ENCODE measurements around the gene PCNX3.

PCNX3 gene

DNA sequence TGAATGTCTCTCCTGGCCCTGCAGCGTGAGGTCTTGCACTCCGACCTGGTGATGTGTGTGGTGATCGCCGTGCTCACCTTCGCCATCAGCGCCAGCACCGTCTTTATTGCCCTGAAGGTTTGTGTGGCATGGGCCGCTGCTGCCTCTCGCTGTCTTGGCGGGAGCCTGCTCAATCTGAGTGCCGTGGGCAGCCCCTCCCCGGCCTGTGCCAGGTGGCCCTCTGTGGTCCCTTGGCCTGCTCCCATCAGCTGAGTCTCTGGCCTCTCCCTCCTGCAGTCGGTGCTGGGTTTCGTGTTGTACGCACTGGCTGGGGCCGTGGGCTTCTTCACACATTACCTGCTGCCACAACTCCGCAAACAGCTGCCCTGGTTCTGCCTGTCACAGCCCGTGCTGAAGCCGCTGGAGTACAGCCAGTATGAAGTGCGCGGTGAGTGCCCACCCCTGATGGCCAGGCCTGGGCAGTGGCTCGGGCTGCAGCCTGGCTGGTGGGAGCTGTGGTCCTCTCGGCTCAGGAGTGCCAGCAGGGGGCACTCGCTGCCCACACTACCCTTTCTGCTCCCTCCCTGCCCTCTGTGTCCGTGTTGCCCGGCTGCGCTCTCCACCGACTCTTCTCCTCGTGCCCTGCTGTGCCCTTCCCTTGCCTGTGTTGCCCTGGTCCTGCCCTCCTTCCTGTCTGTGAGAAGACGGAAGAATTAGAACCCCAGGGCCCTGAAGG is 10.2 kb downstream of the PCNX3 start:
- H3K4me3 ChIP-seq (ENCODE audit: low read length) = no peak overlapping the region
- no peaks in the 10 kb centered on the region for H3K9me3 ChIP-seq (ENCODE audit: control insufficient read depth, low read length)
- peaks cover 92% of the 10 kb centered on the region for H3K36me3 ChIP-seq (ENCODE audit: control insufficient read depth, insufficient read depth, low read length, severe bottlenecking)
- no peaks in the 10 kb centered on the region for H3K4me1 ChIP-seq (ENCODE audit: control insufficient read depth, insufficient read depth, low read length)
- peak; percentile 32 for DNase-seq (ENCODE audit: low read depth)
- H3K9ac ChIP-seq (ENCODE audit: low read length) = no peak overlapping the region
- no peaks in the 10 kb centered on the region for H3K27me3 ChIP-seq (replicated peaks; ENCODE audit: control insufficient read depth, insufficient read depth, low read length)

- no peak for DNase-seq (ENCODE audit: low read depth)
- no peaks in the 10 kb centered on the region for H3K9me3 ChIP-seq (ENCODE audit: control insufficient read depth, low read length)
- no peak overlapping the region for H3K4me3 ChIP-seq (ENCODE audit: low read length)
- no peak overlapping the region for H3K9ac ChIP-seq (ENCODE audit: low read length)
- H3K4me1 ChIP-seq (ENCODE audit: control insufficient read depth, insufficient read depth, low read length) = no peaks in the 10 kb centered on the region
- peaks cover 89% of the 10 kb centered on the region for H3K36me3 ChIP-seq (ENCODE audit: control insufficient read depth, insufficient read depth, low read length, severe bottlenecking)
- no peaks in the 10 kb centered on the region for H3K27me3 ChIP-seq (replicated peaks; ENCODE audit: control insufficient read depth, insufficient read depth, low read length)
Measured at GRCh38 chr11:65627202-65627601, 11.6 kb downstream of the PCNX3 start.

DNA sequence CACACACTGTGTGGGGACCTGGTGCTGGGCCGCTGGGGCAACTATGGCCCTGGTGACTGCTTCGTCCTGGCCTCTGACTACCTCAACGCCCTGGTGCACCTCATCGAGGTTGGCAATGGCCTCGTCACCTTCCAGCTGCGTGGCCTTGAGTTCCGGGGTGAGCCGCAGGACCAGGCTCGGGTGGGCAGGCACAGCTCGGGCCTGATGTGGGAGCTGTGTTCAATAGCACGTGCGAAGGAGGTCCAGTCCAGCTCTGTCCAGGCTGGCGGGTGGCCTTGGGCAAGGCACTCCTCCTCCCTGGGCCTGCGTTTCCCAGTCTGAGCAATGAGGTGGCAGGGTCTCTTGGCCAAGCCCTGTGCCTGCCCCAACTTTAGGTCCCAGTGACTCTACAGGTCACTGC is 14.0 kb downstream of the PCNX3 start:
- no peak for DNase-seq (ENCODE audit: low read depth)
- no peaks in the 10 kb centered on the region for H3K27me3 ChIP-seq (replicated peaks; ENCODE audit: control insufficient read depth, insufficient read depth, low read length)
- no peak overlapping the region for H3K9ac ChIP-seq (ENCODE audit: low read length)
- peaks cover 76% of the 10 kb centered on the region for H3K36me3 ChIP-seq (ENCODE audit: control insufficient read depth, insufficient read depth, low read length, severe bottlenecking)
- H3K9me3 ChIP-seq (ENCODE audit: control insufficient read depth, low read length) = no peaks in the 10 kb centered on the region
- H3K4me3 ChIP-seq (ENCODE audit: low read length) = no peak overlapping the region
- H3K4me1 ChIP-seq (ENCODE audit: control insufficient read depth, insufficient read depth, low read length) = no peaks in the 10 kb centered on the region

DNA sequence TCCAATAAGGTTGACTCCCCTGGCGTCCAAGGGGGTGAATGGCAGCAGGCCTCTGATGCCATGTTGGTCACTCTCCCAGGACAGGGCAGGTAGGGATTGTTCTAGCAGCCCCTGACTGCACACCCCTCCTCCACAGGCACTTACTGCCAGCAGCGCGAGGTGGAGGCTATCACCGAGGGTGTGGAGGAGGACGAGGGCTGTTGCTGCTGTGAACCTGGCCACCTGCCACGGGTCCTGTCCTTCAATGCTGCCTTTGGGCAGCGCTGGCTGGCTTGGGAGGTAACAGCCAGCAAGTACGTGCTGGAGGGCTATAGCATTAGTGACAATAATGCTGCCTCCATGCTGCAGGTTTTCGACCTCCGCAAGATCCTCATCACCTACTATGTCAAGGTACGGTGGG is 14.6 kb downstream of the PCNX3 start:
- no peaks in the 10 kb centered on the region for H3K4me1 ChIP-seq (ENCODE audit: control insufficient read depth, insufficient read depth, low read length)
- H3K9me3 ChIP-seq (ENCODE audit: control insufficient read depth, low read length) = no peaks in the 10 kb centered on the region
- H3K9ac ChIP-seq (ENCODE audit: low read length) = no peak overlapping the region
- H3K4me3 ChIP-seq (ENCODE audit: low read length) = no peak overlapping the region
- DNase-seq (ENCODE audit: low read depth) = no peak
- no peaks in the 10 kb centered on the region for H3K27me3 ChIP-seq (replicated peaks; ENCODE audit: control insufficient read depth, insufficient read depth, low read length)
- H3K36me3 ChIP-seq (ENCODE audit: control insufficient read depth, insufficient read depth, low read length, severe bottlenecking) = peaks cover 77% of the 10 kb centered on the region

DNA sequence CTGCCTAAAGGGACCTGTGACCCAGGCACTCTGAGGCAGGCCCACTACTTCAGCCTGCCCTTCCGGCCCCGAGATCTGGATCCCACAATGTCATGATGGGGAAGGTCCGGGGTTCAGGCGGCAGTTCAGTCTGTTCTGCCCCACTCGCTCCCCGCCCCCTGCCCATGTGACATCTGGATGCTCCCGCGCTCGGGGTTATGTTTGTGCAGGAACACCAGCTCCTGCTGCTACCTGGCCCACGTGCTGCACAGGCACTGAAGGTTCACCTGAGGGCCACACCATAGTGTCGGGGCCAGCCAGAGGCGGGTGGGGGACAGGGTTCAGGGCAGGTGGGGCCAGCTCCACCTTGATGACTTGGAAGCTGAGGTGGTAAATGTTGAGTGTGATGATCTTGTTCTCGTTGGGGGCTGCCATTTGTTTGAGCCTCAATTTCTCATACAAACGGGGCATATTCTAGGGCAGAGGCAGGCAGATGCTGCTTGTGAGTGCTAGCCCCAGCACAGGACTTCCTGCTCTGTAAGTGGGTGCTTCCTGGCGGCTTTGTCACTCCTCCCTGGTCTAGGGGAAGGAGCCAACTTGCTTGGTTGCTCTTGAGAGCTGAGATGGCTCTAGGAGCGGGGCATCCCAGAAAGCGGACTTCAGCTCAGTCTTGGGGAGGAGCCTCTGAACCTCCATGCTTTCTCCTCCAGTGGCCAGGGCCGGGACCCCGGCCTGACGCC is 18.0 kb downstream of the PCNX3 start:
- no peaks in the 10 kb centered on the region for H3K9me3 ChIP-seq (ENCODE audit: control insufficient read depth, low read length)
- peaks cover 64% of the 10 kb centered on the region for H3K36me3 ChIP-seq (ENCODE audit: control insufficient read depth, insufficient read depth, low read length, severe bottlenecking)
- DNase-seq (ENCODE audit: low read depth) = no peak
- no peak overlapping the region for H3K9ac ChIP-seq (ENCODE audit: low read length)
- no peaks in the 10 kb centered on the region for H3K27me3 ChIP-seq (replicated peaks; ENCODE audit: control insufficient read depth, insufficient read depth, low read length)
- H3K4me3 ChIP-seq (ENCODE audit: low read length) = no peak overlapping the region
- peaks cover 10% of the 10 kb centered on the region for H3K4me1 ChIP-seq (ENCODE audit: control insufficient read depth, insufficient read depth, low read length)

DNA sequence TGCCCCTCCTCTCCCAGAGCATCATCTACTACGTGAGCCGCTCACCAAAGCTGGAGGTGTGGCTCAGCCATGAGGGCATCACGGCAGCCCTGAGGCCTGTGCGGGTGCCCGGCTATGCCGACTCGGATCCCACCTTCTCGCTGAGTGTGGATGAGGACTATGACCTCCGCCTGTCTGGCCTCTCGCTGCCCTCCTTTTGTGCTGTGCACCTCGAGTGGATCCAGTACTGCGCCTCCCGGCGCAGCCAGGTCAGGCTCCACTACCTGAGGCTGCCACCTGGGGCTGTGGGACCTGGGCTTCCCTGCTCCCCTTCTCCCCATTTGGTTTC is 18.5 kb downstream of the PCNX3 start:
- no peaks in the 10 kb centered on the region for H3K9me3 ChIP-seq (ENCODE audit: control insufficient read depth, low read length)
- DNase-seq (ENCODE audit: low read depth) = no peak
- no peaks in the 10 kb centered on the region for H3K27me3 ChIP-seq (replicated peaks; ENCODE audit: control insufficient read depth, insufficient read depth, low read length)
- no peak overlapping the region for H3K9ac ChIP-seq (ENCODE audit: low read length)
- H3K4me3 ChIP-seq (ENCODE audit: low read length) = no peak overlapping the region
- peaks cover 59% of the 10 kb centered on the region for H3K36me3 ChIP-seq (ENCODE audit: control insufficient read depth, insufficient read depth, low read length, severe bottlenecking)
- H3K4me1 ChIP-seq (ENCODE audit: control insufficient read depth, insufficient read depth, low read length) = peaks cover 13% of the 10 kb centered on the region

DNA sequence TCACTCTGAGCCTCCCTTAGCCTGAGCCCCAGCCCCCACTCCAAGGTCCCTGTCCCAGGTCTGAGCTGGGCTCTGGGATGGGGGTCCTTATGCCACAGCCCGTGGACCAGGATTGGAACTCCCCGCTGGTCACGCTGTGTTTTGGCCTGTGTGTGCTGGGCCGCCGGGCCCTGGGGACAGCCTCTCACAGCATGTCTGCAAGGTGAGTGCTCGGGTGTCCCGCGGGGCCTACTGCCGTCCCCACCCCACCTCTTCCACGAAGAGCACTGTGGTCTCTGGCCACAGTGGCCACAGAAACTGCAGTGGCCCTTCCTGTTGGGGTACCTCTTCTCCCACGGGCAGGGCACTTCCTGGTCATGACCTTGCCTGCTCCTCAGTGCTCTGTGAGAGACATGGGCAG is 18.9 kb downstream of the PCNX3 start:
- H3K4me3 ChIP-seq (ENCODE audit: low read length) = no peak overlapping the region
- no peak for DNase-seq (ENCODE audit: low read depth)
- no peaks in the 10 kb centered on the region for H3K9me3 ChIP-seq (ENCODE audit: control insufficient read depth, low read length)
- no peaks in the 10 kb centered on the region for H3K27me3 ChIP-seq (replicated peaks; ENCODE audit: control insufficient read depth, insufficient read depth, low read length)
- H3K4me1 ChIP-seq (ENCODE audit: control insufficient read depth, insufficient read depth, low read length) = peaks cover 13% of the 10 kb centered on the region
- no peak overlapping the region for H3K9ac ChIP-seq (ENCODE audit: low read length)
- H3K36me3 ChIP-seq (ENCODE audit: control insufficient read depth, insufficient read depth, low read length, severe bottlenecking) = peaks cover 55% of the 10 kb centered on the region

DNA sequence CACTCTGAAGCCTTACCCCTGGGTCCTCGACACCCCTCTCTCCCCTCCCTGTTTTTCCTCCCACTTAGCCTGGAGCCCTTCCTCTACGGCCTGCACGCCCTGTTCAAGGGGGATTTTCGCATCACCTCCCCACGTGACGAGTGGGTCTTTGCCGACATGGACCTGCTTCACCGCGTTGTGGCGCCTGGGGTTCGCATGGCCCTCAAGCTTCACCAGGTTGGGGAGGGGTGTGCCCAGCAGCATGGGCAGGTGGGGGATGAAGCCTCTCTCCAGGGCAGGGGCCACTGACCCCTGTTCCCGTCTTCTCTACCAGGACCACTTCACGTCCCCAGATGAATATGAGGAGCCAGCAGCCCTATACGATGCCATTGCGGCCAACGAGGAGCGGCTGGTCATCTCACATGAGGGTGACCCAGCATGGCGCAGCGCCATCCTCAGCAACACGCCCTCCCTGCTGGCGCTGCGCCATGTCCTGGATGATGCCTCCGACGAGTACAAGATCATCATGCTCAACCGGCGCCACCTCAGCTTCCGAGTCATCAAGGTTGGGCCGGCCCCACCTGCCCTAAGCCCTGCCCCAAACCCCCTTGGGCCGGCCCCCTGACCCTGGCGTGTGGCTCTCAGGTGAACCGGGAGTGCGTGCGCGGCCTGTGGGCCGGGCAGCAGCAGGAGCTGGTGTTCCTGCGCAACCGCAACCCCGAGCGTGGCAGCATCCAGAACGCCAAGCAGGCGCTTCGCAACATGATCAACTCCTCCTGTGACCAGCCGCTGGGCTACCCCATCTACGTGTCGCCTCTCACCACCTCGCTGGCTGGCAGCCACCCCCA is 19.5 kb downstream of the PCNX3 start:
- H3K9ac ChIP-seq (ENCODE audit: low read length) = no peak overlapping the region
- DNase-seq (ENCODE audit: low read depth) = no peak
- peaks cover 48% of the 10 kb centered on the region for H3K36me3 ChIP-seq (ENCODE audit: control insufficient read depth, insufficient read depth, low read length, severe bottlenecking)
- H3K9me3 ChIP-seq (ENCODE audit: control insufficient read depth, low read length) = no peaks in the 10 kb centered on the region
- H3K4me1 ChIP-seq (ENCODE audit: control insufficient read depth, insufficient read depth, low read length) = peaks cover 13% of the 10 kb centered on the region
- no peaks in the 10 kb centered on the region for H3K27me3 ChIP-seq (replicated peaks; ENCODE audit: control insufficient read depth, insufficient read depth, low read length)
- H3K4me3 ChIP-seq (ENCODE audit: low read length) = no peak overlapping the region

DNA sequence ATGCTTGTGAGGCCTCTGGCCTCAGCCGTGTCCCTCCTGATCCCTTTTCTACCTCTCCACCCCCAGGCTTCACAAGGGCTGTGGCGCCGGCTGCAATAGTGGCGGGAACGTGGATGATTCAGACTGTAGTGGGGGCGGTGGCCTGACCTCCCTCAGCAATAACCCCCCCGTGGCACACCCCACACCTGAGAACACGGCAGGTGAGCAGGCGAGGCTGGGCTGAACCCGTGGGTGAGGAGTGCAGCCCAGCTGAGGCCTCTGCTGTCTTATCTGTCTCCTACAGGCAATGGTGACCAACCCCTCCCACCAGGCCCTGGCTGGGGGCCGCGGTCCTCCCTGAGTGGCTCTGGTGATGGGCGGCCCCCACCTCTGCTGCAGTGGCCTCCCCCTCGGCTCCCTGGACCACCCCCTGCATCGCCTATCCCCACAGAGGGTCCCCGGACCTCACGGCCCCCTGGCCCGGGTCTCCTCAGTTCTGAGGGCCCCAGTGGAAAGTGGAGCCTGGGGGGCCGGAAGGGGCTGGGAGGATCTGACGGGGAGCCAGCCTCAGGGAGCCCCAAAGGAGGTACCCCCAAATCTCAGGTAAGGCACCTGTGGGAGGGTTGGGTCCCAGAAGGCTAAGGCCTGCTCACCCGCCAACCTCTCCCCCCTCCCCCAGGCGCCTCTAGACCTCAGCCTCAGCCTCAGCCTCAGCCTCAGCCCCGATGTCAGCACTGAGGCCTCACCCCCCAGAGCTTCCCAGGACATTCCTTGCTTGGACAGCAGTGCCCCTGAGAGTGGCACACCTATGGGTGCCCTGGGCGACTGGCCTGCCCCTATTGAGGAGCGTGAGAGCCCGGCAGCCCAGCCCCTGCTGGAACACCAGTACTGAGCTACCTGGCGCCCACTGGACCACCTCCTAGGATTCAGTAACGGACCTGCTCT is 20.8 kb downstream of the PCNX3 start:
- Histone ChIP-seq H3K4me3 (ENCODE audit: low read length) (no peak overlapping the region), H3K4me1 (ENCODE audit: control insufficient read depth, insufficient read depth, low read length) (peaks cover 13% of the 10 kb centered on the region), H3K27me3 (replicated peaks; ENCODE audit: control insufficient read depth, insufficient read depth, low read length) (no peaks in the 10 kb centered on the region), H3K36me3 (ENCODE audit: control insufficient read depth, insufficient read depth, low read length, severe bottlenecking) (peaks cover 37% of the 10 kb centered on the region), H3K9ac (ENCODE audit: low read length) (no peak overlapping the region), H3K9me3 (ENCODE audit: control insufficient read depth, low read length) (no peaks in the 10 kb centered on the region)
- DNase-seq (ENCODE audit: low read depth) = no peak

- H3K9ac ChIP-seq (ENCODE audit: low read length) = peak overlapping the region; percentile 29
- no peaks in the 10 kb centered on the region for H3K27me3 ChIP-seq (replicated peaks; ENCODE audit: control insufficient read depth, insufficient read depth, low read length)
- no peak for DNase-seq (ENCODE audit: low read depth)
- peaks cover 31% of the 10 kb centered on the region for H3K36me3 ChIP-seq (ENCODE audit: control insufficient read depth, insufficient read depth, low read length, severe bottlenecking)
- H3K9me3 ChIP-seq (ENCODE audit: control insufficient read depth, low read length) = no peaks in the 10 kb centered on the region
- H3K4me1 ChIP-seq (ENCODE audit: control insufficient read depth, insufficient read depth, low read length) = peaks cover 13% of the 10 kb centered on the region
- H3K4me3 ChIP-seq (ENCODE audit: low read length) = no peak overlapping the region
Measured at GRCh38 chr11:65637032-65637557, 21.5 kb downstream of the PCNX3 start.
